Breast epithelium (tissue), 3 donors: ENCODE data around the gene TJP1.

ENCODE experiments used
- POLR2A ChIP-seq: fragments of 450-650 bp; IDR thresholded peaks from one replicate; pipeline ENCODE4 v1.6.1; 2016; ENCODE audit warnings: antibody characterized with exemption, mild to moderate bottlenecking, moderate library complexity
- POLR2AphosphoS5 ChIP-seq, 3 donors: sonication (generic); formaldehyde crosslinking; IDR thresholded peaks; one replicate each; pipeline ENCODE4 v1.6.1; 2017; ENCODE audit warnings: antibody characterized with exemption in 3 of 3
- TF ChIP-seq, protein P1 (sequence below), 3 donors: fragments of 450-650 bp; IDR thresholded peaks; one replicate each; pipeline ENCODE4 v1.5.1; 2016 to 2017; ENCODE audit warnings: antibody characterized with exemption in 3 of 3, mild to moderate bottlenecking in 3 of 3, moderate library complexity in 3 of 3

DNA sequence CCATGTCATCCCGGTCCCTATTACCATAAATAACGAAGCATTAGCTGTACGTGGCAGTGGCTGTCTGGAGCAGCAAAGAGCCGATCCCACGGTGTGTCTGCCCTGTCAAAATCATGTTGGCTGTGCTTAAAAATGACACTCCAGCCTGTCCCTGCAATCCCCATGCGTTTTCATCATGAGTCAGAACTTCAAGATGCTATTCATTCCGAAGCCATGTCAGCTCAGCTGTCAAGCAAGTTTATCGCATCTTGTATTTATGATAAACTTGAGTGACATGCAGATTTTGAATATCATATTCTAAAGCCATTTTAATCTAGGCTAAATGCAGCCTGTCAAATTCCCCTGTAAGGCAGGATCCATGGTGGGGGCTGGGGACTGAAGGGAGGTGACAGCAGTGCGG lies 152.4 kb downstream of the TJP1 start:
- TF ChIP-seq, protein P1, sequence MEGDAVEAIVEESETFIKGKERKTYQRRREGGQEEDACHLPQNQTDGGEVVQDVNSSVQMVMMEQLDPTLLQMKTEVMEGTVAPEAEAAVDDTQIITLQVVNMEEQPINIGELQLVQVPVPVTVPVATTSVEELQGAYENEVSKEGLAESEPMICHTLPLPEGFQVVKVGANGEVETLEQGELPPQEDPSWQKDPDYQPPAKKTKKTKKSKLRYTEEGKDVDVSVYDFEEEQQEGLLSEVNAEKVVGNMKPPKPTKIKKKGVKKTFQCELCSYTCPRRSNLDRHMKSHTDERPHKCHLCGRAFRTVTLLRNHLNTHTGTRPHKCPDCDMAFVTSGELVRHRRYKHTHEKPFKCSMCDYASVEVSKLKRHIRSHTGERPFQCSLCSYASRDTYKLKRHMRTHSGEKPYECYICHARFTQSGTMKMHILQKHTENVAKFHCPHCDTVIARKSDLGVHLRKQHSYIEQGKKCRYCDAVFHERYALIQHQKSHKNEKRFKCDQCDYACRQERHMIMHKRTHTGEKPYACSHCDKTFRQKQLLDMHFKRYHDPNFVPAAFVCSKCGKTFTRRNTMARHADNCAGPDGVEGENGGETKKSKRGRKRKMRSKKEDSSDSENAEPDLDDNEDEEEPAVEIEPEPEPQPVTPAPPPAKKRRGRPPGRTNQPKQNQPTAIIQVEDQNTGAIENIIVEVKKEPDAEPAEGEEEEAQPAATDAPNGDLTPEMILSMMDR (IDR thresholded peaks at IDR 0.05) = no peak
- TF ChIP-seq POLR2A (no peak), POLR2AphosphoS5 (IDR thresholded peaks at IDR 0.05) (no peak)
